HL-60/S4 (cell line): ENCODE results near the gene HCFC1R1.
"Not testable (repeated sequence)": the region's sequence is repeated elsewhere in the genome, so short reads cannot be mapped to it uniquely, and the experiment has no call there.

Experiments
- in situ Hi-C: fragments of 300-500 bp; cut with MboI; formaldehyde crosslinking; loops from 2 replicates; pipeline ENCODE4 v1.14.3; 2022; ENCODE audit warnings: low sequenced_read_pairs

HCFC1R1 gene

DNA sequence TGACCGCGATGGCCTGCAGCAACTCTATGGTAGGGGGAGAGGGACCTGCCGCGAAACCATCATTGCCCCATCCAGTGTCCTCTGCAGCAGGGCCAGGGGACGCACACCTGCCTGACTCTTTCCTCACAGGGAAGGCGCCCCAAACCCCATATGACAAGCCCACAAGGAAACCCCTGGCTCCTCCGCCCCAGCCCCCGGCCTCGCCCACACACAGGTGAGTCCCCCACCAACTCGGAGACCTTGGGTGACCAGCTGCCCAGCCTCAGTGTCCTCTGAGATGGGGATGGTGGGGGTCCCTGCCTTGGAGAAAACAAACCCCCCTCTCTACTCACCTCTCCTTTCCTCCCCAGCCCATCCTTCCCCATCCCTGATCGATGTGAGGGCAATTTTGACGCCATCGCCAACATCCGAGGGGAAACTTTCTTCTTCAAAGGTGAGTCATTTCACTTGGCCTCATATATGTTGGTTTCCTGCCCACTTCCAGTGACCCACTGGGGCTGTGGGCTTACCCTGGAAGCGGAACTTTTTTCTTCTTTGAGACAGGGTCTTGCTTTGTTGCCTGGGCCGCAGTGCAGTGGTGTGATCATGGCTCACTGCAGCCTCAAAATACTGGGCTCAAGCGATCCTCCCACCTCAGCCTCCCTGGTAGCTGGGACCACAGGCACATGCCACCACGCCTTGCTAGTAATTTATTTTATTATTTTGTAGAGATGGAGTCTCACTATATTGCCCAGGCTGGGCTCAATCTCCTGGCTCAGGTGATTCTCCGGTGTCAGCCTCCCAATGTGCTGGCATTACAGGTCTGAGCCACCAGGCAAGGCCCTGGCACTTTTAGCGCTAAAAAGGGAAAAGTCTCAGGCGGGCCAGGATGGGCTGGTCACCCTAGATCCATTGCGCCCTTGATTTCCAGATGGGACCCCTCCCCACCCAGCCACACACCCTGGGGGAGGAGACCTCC is 33.7 kb upstream of the HCFC1R1 start:
- in situ Hi-C loops: no loop called here

DNA sequence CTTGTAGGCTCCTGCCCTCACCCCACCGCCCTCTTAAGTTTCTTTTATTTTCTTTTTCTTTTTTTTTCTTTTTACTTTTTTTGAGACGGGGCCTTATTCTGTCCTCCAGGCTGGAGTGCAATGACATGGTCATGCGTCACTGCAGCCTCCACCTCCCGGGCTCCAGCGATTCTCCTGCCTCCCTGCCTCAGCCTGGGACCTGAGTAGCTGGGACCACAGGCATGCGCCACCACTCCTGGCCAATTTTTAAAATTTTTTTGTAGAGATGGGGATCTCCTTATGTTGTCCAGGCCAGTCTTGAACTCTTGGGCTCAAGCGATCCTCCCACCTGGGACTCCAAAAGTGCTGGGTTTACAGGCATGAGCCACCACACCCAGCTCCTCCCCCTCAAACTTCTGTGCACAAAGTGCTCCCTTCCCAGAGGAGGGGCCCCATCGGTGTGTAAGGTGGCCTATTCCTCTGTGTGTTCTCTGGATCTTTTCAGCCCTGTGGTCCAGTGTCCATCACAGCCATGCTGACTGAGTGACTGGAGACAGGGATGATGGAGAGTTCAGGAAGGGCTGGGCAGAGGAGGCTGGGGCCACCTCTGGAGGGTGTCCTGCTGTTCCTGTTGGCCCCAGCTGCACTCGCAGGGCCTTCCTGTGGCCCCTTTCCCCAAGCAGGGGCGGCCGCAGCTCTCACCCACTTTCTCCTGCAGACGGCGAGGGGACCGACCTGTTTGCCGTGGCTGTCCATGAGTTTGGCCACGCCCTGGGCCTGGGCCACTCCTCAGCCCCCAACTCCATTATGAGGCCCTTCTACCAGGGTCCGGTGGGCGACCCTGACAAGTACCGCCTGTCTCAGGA is 32.8 kb upstream of the HCFC1R1 start:
- in situ Hi-C loops: no loop called here

DNA sequence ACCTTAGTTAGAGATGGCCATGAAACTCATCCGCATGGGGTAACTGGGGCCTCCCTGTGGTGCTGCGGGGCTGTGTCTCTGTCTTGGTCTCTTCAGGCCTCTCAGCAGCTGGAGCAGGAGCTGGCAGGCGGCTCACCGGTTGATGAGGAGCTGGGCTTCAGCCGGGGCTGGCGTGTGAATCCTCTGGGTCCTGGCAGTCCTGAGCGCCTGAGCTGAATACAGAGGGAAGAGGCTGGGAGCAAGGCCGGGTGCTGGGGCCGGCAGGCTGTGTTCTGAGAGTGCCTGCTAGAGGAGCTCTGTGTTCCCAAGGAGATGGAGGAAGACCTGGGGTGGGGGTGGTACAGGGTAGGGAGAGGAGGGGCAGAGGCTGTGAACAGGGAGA is 32.0 kb upstream of the HCFC1R1 start:
- in situ Hi-C loops: not testable (repeated sequence)

DNA sequence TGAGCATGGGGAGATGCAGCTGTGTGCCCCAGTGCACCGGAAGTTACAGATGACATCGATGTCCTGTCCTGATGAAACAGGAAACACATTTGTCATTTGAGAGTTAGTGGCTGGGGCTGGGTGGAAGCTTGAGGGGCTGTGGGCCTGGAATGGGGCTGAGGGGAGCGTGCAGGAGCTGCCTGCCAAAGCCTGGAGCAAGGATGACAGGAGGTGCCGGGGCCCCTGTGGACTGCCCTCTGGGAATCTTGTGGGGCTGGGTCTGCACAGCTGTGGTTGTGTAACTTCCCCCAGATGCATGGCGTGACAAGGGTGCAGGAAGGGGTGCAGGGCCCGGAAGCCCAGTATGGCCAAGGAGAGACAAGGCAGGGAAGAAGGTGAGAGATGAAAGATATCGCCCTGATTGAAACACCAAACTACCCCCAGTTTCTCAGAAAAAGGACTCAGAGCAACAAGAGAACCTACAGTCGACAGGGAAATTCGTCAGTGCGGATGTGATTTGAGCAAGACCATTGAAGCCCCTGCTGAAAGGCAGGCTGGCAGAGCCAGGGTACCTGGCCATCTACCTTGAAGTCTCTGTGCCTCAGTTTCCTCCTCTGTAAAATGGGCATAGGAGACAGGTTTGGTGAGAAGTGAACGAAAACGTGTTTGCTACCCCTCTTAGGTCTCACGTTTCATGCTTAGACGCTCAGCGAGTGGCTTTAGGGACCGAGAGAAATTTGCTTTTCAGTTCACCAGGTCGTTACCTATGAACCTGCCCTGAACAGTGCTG is 31.4 kb upstream of the HCFC1R1 start:
- in situ Hi-C loops: no loop called here

DNA sequence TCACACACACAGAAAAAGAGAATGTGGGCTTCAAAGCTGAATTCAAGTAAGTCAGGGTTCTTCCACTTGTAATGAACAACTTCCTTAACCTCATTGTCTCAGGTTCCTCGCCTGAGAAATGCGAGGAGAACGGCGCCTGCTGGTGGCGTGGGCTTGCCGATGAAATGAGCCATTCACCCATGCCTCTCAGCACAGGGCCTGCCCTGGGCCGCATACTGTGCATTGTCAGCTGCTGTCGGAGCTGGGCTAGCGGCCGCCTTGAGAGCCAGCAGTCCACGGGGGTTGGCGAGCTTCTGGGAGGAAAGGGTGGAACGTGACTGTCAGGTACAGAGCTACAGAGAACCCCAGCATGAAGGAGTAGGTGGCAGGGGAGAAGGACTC is 29.6 kb upstream of the HCFC1R1 start:
- in situ Hi-C loops: not testable (repeated sequence)

DNA sequence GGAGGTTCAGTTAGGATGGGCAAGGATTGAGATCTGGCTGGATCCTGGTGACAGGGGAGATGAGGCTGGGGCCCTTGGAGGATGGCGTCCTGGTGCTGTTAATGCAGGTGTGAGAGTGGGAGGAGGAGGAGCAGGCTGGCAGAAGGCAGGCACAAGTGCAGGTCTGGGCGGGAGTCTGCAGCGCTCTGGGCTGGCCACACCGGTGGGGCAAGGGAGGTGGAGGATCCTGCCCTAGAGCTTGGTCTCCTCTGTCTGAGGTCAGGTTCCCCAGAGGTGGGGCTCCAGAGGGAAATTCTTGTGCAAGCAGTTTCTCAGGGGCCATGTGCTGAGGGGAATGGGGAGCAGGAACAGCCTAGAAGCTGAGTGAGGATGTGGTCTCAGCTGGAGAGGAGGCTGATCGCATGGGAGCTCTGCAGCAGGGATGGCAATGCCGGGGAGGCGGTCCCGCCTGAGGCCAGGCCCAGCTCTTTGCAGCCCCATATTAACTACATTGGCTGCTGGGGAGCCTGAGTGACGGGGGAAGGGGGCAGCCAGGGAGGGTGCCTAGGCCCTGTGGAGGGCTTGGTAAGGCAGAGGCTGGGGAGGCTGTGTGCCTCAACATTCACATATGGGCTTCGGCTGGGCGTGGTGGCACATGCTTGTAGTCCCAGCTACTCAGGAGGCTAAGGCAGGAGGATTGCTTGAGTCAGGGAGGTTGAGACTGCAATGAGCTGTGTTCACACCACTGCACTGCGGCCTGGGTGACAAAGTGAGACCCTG is 29.0 kb upstream of the HCFC1R1 start:
- in situ Hi-C loops: not testable (repeated sequence)

DNA sequence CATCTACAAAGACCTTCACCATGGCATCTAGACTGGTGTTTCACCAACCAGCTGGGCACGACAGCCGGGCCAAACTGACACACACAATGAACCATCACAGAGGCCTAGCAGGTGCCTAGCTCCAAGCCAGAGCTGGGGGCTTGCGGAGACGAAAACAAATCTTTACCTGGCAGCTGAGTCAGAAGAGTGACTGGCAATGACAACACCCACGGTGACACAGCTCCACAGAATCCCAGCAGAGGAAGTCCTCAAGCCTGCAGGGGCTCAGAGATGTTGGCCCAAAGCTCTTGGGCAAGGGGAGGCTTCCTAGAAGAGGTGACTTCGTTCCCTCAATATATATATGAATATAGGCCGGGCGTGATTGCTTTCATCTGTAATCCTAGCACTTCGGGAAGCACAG is 27.8 kb upstream of the HCFC1R1 start:
- in situ Hi-C loops: no loop called here

DNA sequence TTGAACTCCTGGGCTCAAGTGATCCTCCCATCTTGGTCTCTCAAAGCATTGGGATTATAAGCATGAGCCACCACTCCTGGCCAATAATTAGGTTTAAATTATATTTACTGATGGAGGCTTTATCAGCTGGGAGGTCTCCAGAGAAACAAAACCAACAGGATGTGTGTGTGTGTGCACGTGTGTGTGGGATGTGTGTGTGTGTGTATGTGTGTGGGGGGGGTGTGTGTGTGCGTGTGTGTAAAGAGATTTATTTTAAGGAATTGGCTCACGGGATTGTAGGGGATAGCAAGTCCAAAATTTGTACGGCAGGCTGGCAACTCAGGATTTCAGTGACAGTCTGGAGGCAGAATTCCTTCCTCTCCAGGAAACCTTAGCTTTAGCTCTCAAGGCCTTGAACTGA is 27.3 kb upstream of the HCFC1R1 start:
- in situ Hi-C loops: no loop called here

DNA sequence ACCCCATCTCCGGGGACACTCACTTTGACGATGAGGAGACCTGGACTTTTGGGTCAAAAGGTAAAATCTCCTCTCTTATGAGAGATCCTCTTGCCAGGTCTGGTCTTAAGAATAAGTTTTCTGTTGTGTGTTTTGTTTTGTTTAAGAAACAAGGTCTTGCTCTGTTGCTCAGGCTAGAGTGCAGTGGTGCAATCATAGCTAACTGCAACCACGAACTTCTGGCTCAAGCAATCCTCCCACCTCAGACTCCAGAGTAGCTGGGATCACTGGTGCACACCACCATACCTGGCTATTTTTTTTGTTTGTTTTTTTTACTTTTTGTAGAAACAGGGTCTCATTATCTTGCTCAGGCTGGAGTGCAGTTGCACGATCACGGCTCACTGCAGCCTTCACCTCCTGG is 26.7 kb upstream of the HCFC1R1 start:
- in situ Hi-C loops: no loop called here

DNA sequence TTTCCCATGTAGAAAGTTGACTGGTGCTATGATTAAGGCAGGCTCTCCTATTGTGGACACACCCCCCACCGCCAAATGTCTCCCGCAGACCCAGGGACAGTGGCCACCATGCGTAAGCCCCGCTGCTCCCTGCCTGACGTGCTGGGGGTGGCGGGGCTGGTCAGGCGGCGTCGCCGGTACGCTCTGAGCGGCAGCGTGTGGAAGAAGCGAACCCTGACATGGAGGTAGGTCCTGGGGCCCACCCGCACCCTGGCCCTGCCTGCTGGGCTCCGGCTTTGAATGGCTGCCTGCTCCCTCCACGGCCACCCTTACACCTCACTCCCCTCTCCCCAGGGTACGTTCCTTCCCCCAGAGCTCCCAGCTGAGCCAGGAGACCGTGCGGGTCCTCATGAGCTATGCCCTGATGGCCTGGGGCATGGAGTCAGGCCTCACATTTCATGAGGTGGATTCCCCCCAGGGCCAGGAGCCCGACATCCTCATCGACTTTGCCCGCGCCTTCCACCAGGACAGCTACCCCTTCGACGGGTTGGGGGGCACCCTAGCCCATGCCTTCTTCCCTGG is 26.3 kb upstream of the HCFC1R1 start:
- in situ Hi-C loops: no loop called here

DNA sequence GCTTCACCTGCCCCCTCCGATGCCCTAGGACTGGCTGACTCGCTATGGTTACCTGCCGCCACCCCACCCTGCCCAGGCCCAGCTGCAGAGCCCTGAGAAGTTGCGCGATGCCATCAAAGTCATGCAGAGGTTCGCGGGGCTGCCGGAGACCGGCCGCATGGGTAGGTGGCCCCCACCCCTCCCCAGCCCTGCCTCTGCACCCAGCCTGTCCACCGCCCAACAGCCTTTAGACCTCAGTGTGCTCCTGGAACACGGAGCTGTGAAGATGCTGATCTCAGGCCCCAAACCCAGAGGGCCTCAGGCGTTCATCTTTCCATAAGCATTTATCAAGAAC is 23.6 kb upstream of the HCFC1R1 start:
- in situ Hi-C loops: no loop called here

DNA sequence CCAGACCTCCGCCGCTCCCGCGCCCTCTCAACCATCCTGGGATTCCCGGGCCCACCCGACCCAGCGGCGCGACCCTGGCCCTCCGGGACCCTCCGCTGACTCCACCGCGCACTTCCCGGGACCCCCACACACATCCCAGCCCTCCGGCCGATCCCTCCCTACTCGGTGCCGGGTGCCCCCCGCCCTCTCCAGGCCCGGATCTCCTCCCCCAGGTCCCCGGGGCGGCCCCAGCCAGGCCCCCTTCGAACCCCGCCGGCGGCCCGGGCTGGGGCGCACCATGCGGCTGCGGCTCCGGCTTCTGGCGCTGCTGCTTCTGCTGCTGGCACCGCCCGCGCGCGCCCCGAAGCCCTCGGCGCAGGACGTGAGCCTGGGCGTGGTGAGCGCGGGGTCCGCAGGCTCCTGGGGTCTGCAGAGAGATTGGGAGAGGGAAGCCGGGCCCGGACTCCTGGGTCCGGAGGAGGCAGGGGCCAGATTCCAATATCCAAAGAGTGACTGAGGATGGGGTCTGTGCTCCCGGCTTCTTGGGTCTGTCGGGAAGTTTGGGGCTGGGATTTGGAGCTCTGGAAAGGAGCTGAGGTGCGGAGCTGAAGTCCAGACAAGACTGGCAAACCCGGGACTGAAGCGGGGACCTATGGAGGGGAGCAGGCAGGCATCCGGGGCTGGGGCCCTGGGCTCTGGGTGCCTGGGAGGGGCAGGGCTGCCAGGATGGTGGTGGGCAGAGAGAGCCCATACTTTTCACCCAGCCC is 23.1 kb upstream of the HCFC1R1 start:
- in situ Hi-C loops: no loop called here

DNA sequence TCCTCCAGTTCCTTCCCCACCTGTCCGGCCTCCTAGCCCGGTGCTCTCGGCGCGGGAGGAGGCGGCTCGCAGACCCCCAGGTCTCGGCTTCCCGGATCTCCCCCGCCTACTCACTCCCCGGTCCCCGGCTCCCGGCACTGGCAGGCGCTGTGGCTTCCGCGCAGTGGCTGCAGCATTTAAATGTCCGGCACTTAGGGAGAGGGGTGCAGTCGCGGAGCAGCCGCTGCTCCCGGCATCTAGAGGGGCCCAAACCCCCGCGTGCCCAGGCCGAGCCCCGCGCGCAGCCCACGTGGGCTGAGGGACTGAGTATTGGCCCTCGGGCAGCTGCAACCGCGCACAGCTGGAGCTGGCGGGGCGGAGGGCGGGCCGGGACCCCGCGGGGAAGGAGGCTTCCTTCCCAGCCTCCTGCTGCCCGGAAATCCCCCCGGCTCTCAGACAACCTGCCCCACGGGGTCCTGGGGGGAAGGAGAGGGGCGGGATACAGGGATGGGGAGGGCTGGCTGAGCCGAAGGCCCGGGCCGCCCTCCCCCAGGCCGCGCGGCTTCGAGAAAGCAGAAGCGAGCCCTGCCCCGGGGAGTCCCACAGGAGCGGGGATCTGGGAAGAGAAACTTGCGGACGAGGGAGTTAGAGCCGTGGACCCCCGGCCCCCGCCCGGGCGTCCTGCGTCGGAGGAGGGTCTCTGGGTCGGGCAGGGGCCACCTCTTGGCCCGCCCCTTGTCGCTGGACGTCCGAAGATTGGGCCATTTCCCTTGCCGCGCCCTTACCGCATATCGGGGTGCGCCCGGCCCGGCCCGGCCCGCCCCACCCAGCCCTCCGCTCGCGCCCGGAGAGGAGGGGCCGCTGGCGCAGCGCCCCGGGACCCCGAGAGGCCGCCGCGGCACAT is 22.3 kb upstream of the HCFC1R1 start, which contains the start of gene MMP25:
Gene MMP25 (plus strand): TSS at position 804 of the 883 bp plus-strand sequence. CDS start 357 bp downstream, outside the sequence.
- in situ Hi-C loops: no loop called here

DNA sequence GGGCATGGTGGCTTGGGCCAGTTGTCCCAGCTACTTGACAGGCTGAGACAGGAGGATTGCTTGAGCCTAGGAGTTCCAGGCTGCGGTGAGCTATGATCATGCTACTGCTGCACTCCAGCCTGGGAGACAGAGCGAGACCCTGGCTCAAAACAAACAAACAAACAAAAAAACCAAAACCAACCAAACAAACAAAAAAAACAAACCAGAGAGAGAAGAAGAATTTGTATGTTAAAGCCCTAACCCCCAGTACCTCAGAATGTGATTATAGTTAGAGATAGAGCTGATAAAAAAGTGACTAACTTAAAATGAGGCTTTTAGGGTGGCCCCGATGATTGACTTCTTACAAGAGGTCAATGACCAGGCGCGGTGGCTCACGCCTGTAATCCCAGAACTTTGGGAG is 21.0 kb upstream of the HCFC1R1 start:
- in situ Hi-C loops: no loop called here

DNA sequence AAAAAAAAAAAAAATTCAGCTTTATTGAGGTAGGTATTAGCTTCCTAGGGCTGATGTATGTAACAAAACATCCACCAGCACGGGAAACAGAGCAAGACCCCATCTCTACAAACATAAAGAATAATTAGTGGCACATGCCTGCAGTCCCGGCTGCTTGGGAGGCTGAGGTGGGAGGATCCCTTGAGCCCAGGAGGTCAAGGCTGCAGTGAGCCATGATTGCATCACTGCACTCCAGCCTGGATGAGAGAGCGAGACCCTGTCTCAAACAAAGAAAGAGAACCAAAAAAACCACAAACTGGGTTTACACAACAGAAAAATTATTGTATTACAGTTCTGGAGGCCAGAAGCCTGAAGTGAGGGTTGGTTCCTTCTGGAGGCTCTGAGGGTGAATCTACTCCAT is 18.6 kb upstream of the HCFC1R1 start:
- in situ Hi-C loops: no loop called here

DNA sequence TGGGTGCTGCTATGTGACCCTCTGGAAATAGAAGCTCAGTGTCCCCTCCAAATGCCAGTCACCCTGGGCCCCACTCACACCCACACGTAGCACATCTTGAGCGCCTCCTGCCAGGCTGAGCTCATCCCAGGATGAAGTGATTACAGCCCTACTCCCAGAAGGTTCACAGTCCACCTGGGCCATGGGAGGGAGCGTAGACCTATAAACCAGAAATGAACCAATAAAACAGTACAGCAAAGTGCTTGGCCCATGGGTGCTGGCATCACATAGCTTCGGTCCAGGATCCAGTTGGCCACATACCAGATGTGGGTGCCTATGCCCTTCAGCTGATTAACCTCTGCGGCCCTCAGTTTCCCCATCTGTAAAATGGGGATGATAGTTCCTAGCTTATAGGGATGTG is 15.2 kb upstream of the HCFC1R1 start:
- in situ Hi-C loops: no loop called here

DNA sequence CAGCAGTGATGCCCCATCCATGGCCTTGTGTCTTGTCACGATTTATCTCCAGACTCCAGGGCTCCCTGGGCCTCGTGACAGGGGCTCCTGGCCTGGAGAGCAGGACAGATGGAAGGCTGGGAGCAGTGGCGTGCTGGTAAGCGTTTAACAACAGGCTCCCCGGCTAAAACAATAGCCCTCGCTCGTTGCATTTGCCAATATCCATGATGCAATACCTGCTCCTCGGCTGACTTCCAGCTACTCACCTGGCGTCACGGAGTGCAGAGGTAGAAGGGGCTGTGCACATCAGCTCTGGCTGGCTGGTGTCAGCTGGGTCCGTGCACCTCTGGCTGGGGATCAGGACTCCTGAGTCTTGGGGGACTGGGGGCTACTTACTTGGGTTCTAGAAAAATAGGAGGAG is 14.5 kb upstream of the HCFC1R1 start:
- in situ Hi-C loops: no loop called here

DNA sequence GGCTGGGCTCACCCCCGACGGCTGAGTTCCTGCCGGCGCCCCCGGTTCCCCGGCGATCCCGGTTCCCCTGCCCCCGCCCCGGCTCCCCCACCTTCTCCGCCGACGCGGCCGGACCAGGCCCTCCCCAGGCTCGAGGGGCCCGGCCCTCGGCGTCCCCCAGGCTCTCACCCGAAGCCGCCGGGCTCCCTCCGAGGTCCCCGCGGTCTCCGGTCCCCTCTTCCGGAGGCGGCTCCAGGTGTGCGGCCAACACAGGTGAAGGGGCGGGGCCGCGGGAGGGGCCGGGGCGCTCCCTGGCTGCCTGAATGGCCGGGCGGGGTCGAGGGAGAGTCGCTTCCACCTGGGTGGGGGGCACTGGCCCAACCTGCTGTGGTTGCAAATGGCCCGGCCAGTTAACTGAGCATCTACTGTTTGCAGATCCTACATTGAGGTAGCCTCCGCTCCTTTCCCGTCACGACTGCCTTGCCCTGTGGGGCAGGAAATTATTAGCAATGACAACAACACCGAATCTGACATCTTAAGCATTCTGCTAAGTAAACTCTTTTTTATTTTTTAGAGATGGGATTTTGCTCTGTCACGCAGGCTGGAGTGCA is 13.1 kb upstream of the HCFC1R1 start, which contains the start of gene BICDL2:
Gene BICDL2 (minus strand): TSS at position 219 of the 590 bp plus-strand sequence. CDS start 1,448 bp downstream, outside the sequence.
- in situ Hi-C loops: no loop called here
